HG02981 (cell line): ENCODE data around the gene KATNBL1.

ENCODE experiments used
- ATAC-seq: cut with Tn5 transposase; IDR thresholded peaks from one replicate; pipeline ENCODE4 v1.9.1; 2021; ENCODE audit warnings: mild to moderate bottlenecking, moderate library complexity; ENCODE audit not compliant: unreplicated experiment

KATNBL1 gene

DNA sequence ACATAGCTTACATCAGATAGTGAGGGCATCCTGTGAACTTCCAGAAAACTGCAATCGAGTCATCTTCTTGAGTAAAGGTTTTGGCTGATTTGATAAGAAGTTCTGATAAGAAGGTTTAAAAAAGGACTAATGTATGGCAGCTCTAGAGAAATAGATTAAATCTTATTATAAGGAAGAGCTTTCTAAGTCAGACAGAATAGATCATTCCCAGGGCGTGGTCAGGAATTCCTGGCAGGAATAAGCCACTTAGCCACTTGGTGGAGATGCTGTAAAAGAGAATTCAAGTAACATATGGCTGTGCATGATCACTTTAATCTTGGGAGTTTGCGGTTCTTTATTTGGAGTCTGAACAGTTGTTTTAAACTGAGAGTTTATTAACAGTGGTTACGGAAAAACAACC lies 90.6 kb downstream of the KATNBL1 start:
- ATAC-seq: no peak

DNA sequence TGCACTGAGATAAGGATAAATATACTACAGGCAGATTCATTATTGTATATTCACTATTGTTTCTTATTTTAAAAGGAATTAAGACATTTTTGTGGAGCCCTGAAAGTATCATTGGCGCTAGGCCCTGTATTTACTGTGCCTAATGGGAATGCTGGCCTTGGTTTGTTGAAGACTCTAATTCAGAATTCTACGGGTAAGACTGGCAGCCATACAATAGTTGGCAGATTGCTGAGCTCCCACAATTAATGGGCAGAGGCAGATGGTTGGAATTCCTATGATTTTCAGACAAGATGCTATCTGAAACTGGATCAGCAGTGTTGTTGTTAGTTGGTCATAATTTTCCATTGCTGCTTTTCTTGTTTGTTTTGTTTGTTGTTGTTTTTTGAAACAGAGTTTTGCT lies 93.3 kb downstream of the KATNBL1 start:
- no peak for ATAC-seq

DNA sequence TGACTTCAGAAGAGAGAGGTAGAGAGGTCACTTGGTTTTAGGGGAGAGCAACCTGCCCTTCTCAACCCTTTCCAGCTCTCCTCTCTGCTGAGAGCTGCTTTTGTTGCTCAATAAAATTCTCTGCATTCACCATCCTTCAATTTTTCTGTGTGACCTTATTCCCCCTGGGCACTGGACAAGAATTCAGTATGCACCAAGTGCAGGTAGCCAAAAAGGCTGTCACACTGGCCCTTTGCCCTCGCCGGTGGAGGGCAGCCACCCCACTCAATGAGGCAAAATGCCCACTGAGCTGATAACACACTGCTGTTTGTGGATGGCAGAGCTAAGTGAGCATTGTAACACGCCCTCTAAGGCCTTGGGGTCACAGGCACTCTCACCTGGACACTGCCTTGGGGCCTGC lies 95.2 kb downstream of the KATNBL1 start:
- no peak for ATAC-seq

DNA sequence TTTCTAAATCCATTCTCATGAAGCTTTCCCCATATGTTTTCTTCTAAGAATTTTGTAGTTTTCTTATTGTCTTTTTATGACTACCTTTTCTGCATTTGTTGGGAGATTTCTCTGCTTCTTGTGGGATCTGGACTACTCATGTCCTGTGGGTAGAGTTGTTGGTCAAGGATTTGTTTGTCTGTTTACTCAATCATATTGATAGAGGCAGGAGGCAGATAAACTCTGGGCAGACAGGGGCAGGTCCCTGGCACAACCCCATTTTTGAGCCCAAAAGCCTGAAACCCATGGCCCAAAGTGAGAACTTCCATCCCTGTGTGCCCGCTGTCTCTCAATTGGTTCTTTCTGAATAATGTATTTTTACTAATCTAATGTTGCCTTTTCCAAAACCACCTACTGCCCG lies 95.7 kb downstream of the KATNBL1 start:
- no peak for ATAC-seq

DNA sequence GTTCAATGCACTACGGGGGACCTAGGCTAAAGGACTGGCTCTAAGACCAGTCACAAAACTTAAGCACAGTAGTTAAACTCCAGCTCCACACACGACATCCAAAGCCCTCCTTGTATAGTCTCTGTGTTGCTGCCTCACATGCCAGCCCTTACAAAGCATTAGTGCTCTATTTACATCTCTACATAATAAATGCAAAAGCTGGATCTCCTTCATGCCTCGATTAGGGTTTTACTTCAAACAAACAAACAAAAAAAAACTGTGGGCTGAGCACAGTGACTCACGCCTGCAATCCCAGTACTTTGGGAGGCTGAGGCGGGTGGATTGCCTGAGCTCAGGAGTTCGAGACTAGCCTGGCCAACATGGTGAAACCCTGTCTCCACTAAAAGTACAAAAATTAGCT lies 98.4 kb downstream of the KATNBL1 start:
- ATAC-seq: no peak

DNA sequence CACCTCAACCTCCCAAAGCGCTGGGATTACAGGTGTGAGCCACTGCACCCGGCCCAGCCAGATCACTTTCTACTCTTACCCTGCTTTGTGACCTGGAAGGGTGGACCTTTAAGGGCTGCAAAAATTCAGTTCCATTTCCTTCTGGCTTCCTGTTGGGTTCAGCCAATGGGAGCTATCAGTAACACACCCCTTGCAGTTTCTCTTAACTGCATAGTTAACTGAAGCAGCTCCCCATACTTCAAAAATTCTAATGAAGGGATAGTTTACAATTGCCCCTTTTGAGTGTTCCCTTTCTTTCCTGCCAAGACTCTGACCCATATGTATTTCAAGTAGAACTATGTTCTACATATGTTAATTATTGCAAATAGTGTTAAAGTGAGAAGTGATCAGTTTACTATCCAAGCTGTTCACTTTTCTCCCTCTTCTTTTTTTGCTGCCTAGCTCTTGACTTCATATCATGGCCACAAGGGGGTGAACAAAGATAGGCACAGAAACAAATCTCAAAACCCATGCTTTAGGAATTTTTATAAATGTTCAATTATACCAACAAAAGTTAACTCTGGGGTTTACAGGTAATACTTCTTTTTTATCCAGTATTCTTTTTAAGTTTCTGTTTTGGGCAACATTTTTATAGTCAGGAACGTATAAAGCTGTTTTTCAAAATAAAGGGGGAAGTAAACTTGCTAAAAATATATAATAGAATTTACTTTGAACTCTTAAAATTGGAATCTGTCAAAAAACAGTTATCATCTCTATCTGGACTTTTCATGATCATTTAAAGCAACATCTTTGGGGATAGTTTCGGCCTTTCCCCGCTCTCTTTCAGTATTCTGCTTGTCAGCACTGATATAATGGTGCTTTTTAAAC lies 99.9 kb downstream of the KATNBL1 start:
- ATAC-seq: no peak

DNA sequence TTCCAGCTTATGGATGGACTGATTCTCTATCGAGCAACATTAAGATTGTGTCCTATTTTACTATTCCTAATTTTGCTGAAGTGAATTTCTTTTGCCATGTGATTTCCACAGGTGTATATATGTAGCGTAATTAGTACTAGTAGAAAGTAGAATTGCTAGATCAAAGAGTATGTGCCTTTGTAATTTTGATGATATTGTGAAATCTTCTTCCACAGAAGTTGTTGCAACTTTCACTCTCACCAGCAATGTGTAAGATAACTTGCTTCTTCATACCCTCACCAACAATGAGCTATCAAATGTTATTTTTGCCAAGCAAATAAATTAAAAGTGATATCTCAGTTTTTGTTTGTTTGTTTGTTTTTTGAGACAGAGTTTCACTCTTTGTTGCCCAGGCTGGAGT lies 102.6 kb downstream of the KATNBL1 start:
- ATAC-seq: no peak

DNA sequence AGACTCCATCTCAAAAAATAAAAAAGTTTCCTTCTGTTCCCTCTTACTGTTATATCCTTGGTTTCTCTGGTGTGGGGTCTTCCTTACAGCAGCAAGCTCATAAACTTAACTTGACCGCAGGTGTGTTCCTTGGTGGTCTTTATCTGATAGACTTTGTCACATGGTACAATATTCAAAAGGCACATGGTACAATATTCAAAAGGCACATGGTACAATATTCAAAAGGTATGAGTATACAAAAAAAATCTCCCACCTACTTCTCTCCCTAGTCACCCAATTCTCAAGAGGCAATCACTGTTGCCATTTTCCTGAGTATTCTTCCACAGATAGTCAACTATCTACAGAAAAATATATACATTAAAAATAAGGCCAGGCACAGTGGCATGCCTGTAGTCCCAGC lies 103.5 kb downstream of the KATNBL1 start:
- no peak for ATAC-seq

DNA sequence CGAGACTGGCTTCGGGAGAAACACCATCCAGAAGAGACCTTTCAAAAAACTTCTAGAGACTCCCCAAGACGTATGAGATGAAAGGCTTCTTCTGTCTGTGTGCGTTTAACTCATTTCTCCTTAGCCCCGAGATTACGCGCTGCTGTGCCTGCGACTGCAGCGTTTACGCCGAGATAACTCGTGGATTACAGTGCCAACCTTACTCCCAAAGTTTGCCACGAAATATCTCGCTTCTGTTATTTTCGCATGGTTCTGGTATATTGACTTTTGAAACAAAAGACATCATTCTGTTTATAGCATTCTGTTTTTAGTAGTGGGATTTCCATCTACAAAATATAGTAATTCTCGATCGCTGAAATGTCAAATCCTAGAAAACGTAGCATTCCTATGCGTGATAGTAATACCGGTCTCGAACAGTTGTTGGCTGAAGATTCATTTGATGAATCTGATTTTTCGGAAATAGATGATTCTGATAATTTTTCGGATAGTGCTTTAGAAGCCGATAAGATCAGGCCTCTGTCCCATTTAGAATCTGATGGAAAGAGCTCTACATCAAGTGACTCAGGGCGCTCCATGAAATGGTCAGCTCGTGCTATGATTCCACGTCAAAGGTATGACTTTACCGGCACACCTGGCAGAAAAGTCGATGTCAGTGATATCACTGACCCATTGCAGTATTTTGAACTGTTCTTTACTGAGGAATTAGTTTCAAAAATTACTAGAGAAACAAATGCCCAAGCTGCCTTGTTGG lies 107.5 kb downstream of the KATNBL1 start:
- no peak for ATAC-seq

DNA sequence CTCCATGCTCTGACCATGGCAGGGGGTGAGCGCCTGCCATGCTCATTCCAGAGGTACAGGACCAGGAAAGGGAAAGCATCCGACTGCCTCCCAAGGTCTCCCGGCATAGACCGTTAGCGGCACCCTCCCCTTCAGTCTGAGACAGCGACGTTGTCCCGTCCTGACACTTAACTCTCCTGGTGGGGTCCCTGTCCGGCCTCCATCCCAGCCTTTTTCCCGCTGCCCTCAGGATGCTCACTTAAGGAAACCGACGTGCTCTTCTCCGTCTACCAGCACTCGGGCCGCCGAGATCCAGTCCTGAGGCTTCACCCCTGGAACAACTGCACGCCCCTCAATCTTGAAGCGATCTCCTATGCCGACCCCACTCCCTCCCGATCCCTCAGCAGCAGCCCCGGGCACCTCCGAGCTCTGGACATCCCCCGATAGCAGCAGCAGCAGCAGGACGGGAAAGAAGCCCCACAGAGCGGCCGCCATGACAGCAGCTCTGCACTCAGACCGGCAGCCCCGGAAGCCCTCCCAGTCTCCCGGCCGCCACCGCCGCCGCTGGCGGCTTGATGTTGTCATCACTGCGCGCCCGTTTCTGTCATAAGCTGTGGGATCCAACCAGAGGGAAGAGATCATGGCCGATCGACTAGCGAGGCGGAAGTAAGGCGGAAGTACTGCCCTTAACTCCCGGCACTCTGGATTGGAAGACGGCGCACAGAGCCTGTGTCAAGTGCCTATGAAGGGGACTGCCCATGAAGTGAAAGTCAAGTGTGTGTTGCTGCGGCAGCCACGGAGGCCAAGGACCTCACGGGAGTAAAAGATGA lies 108.3 kb downstream of the KATNBL1 start, which contains the start of the genes EMC7 and PGBD4:
EMC7 (minus strand) TSS at position 497 of the 809 bp plus-strand sequence; CDS start at position 474, 23 bp downstream.
PGBD4 (plus strand) TSS at position 718 of the 809 bp plus-strand sequence. CDS start 449 bp downstream, outside the sequence.
- peak; percentile 98 for ATAC-seq

DNA sequence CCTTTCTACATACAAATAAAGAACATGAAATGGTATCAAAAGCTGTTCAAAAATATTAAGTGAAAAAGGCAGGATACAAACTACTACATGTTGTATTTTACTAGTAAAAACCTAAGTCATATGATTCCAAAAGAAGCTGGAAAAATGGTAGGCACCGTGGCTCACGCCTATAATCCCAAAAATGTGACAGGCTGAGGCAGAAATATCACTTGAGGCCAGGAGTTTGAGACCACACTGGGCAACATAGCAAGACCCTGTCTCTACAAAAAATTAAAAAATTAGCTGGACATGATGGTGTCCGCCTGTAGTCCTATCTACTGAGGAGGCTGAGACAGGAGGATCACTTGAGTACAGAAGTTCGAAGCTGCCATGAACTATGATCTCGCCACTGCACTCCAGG lies 110.0 kb downstream of the KATNBL1 start:
- ATAC-seq: no peak
